HL-60/S4 treated with phorbol 12-myristate 13-acetate at 8.2 ng/mL for 4 days and 3 days (cell line): Measurements from ENCODE around the gene FOXD1.
"Not testable (repeated sequence)": the region's sequence is repeated elsewhere in the genome, so short reads cannot be mapped to it uniquely, and the experiment has no call there.

ENCODE experiments used
- in situ Hi-C: fragments of 300-500 bp; cut with MboI; formaldehyde crosslinking; loops from 2 replicates; pipeline ENCODE4 v1.15.0; 2022; ENCODE audit warnings: low sequenced_read_pairs

Gene FOXD1

DNA sequence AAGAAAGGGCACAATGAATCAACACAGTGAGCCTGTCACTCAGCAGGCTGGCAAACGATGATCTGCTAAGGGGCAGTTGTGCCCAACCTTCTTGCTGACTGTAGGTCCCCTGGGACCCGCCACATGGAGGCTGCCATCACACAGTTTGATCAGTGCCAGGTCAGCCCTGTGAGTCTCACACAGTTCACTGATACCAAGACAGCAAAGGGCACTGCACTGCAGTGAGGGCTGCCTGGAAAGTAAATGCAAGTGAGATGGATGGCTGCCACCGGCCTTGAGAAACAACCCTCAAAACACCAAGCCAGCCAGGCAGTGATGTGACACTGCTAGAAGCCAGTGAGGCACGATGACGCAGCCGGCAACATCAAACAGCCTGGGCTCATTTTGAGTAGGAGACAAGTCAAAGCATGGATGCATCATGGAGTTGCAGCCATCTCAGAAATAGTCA, 30.3 kb downstream of the FOXD1 start:
- in situ Hi-C loops, result no loop called here

DNA sequence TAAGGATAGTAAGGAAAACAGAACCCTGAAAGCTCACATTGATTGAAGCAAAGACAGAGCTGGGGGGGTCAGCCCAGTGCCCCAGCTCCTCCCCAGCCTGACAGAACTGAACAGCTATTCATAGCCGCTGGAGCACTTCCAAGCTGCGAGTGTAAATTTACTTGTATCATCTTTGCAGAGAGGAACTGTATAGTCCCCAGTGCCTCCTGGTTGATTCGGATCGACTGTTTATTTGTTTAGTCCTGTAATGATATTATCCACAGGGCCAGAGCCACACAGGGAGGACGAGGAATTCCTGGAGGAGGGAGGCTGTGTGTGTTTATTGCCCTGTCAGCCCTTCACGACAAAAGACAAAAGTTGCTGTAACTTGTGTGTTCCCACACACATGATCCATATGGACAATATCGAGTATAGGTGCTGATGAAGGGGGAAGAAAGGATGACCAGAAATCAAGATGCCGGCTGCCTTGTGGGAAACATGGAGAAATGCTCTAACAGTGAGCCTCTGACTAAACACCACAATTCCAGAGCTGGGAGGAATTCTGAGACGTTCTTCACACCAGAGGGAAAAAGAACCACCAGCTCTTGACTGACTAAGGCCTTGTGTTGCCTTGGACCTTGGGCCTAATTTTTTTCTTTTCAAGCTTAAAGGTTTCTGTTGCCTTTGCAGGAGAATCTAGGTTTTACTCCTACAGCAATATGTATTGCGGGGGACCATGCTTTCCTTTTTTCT, 31.1 kb downstream of the FOXD1 start:
- in situ Hi-C loops, result no loop called here

DNA sequence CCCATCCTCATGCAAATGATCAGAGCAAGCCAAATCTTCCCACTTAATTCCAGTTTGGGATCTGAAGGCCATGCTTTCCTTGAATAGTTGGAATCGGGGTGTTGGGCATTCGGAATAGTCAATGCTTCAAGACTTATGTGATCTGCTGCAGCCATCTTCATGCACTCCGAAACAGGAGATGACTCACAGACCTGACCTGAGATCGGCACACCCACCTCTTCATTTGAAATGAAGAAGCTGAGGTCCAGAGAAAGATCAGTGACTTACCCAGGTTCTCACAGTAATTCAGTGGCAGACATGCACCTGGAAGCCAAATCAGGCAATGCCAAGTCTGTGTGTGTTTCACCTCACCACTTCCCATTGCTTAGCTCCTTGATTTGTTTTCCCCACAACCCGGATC, 33.0 kb downstream of the FOXD1 start:
- in situ Hi-C loops, result no loop called here

DNA sequence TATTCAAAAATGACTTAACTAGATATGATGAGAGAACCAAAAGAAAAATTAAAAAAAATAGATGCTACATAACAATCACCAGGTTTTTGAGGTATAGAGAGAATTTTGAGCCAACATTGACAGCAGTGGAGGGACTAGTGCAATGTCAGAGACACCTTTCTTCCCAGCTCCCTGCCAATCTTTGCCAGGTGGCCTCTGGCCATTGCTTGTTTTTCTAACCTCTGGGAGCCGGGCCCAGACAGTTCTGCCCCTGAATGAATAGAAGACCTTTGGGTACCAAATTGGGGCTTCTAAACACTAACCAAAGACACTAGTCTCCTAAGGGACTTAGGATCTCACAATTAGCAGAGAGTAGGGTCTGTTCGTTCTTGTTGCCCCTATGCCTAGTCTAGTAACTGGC, 33.4 kb downstream of the FOXD1 start:
- in situ Hi-C loops, result no loop called here

DNA sequence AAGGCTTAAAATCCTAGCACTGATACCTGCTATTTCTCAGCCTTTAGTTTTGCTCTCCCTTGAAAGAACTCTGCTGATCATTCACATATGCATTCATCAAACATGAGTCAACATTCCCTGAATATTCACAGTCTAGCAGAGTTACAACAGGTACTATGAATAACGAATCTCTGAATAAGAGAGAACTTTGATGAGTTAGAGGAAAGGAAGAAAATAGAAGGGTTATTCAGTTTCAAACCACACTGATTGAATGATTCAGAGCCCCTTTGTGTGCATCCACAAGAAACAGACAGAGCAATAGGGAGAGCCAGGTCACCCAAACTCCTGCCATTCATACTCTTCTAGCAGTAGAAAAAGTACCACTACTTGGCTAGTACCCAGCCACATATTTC, 36.0 kb downstream of the FOXD1 start:
- in situ Hi-C loops, result no loop called here

DNA sequence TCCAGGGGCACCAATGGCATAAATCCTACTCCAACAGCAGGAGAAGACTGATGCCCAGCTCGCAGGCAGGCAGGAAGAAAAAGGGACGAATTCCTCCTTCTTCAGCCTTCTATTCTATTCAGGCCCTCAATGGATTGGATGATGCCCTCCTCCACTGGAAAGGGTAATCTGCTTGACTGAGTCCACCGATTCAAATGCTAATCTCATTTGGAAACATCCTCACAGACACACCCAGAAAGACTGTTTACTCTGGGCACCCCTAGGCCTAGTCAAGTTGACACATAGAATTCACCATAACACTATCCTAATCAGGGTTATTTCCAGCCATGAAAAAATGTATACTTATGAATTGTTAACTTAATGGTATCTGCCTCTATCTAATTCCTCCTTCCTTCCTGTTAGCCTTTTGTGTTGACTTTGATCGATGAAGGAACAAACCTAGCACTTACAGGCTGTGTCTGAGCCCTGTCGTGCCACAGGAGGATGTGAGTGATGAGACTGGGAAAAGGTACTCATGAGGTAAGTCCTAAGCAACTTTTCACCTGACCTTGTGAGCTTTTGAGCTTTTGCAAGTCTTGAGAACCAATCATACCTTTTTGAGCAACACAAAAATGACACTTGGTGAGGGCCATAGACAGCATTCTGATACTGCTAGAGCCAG, 36.5 kb downstream of the FOXD1 start:
- in situ Hi-C loops, result no loop called here

DNA sequence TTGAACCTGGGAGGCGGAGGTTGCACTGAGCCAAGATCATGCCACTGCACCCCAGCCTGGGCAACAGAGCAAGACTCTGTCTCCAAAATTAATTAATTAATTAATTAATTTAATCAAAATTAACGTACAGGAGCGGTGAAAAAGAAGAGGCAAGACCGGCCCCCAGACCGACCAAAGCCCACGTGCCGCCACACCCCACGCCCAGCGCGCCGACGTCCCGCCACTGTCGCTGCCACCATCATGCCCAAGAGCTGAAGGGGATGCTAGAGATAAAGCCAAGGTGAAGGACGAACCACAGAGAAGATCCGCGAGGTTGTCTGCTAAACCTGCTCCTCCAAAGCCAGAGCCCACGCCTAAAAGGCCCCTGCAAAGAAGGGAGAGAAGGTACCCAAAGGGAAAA, 38.6 kb downstream of the FOXD1 start:
- in situ Hi-C loops, result not testable (repeated sequence)

DNA sequence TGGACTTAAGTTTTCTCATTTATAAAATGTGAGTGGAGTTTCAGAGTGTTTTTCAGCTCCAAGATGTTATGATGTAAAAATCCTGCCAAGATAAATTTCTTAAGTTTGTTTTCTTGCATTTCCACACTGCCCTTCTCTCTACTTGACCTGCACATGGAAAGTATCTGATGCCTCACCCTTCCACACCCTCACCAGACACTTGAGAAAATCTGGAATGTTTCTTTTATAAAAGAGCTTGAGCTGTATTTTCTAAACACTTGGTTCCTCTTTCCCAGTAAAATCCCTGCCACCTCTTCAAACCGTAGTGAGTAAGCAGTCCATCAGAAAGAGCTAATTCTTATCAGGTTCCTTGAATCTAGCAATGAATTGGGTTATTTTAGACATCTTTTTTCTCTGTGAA, 42.9 kb downstream of the FOXD1 start:
- in situ Hi-C loops, result no loop called here

DNA sequence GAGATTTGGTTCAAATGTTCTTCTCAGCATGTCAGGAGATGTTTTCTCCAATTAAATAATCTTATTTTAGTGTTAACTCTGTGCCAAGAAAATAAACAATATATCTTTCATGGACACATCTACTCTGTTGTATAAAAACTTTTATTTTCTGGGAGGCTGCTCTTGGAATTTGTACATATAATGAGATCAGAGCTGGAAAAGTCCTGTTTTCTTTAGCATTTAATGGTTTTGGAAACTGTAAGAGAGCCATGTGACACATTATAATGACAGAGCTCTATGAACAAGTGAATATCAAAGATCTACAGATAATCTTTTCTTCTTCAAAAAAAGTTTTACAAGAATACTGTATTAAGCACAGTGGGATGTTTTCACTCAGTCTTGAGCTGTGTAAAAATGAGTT, 48.8 kb downstream of the FOXD1 start:
- in situ Hi-C loops, result no loop called here
